Measurements from ENCODE around the gene SF1.

SF1 gene

GRCh38 chr11:64743591-64744543 lies 34.5 kb downstream of the SF1 start, which contains the start of gene RASGRP2:
RASGRP2 (minus strand) TSS chr11:64744142; CDS start chr11:64742866, 1,276 bp downstream.
- peak within 1 kb of the TSS; percentile 73 for H3K4me3 ChIP-seq (ENCODE audit: low read depth, low read length)
- TF ChIP-seq CTCF (conservative IDR thresholded peaks at IDR 0.05; ENCODE audit: low read depth, low read length) = peak; percentile 80
- DNase-seq (ENCODE audit: low read depth) = peak; percentile 77

GRCh38 chr11:64742889-64743590 lies 35.3 kb downstream of the SF1 start:
- peak overlapping the region; percentile 73 for H3K4me3 ChIP-seq (ENCODE audit: low read depth, low read length)
- DNase-seq (ENCODE audit: low read depth) = peak; percentile 92
- peak; percentile 65 for TF ChIP-seq CTCF (conservative IDR thresholded peaks at IDR 0.05; ENCODE audit: low read depth, low read length)

- H3K4me3 ChIP-seq (ENCODE audit: low read depth, low read length) = peak overlapping the region; percentile 73
- TF ChIP-seq CTCF (conservative IDR thresholded peaks at IDR 0.05; ENCODE audit: low read depth, low read length) = peak; percentile 5
- DNase-seq (ENCODE audit: low read depth) = peak; percentile 47
These were observed 36.1 kb downstream of the SF1 start for GRCh38 chr11:64742087-64742888.

GRCh38 chr11:64741375-64742086 lies 36.8 kb downstream of the SF1 start:
- H3K4me3 ChIP-seq (ENCODE audit: low read depth, low read length) = peak overlapping the region; percentile 73
- no peak for DNase-seq (ENCODE audit: low read depth)

GRCh38 chr11:64739871-64740270 lies 38.5 kb downstream of the SF1 start:
- H3K4me3 ChIP-seq (ENCODE audit: low read depth, low read length) = no peak overlapping the region
- TF ChIP-seq CTCF (conservative IDR thresholded peaks at IDR 0.05; ENCODE audit: low read depth, low read length) = no peak
- no peak for DNase-seq (ENCODE audit: low read depth)

More at GRCh38 chr11:64741375-64742086, 36.8 kb downstream of the SF1 start:
- TF ChIP-seq CTCF (conservative IDR thresholded peaks at IDR 0.05; ENCODE audit: low read depth, low read length) = no peak

- no peak for DNase-seq (ENCODE audit: low read depth)
- no peak overlapping the region for H3K4me3 ChIP-seq (ENCODE audit: low read depth, low read length)
- TF ChIP-seq CTCF (conservative IDR thresholded peaks at IDR 0.05; ENCODE audit: low read depth, low read length) = no peak
These were observed 41.7 kb downstream of the SF1 start for GRCh38 chr11:64736654-64737053.
